ENCODE results near the gene VAV1.

GRCh38 chr19:6734096-6734696 is 38.3 kb upstream of the VAV1 start:
- TF ChIP-seq, protein P1, sequence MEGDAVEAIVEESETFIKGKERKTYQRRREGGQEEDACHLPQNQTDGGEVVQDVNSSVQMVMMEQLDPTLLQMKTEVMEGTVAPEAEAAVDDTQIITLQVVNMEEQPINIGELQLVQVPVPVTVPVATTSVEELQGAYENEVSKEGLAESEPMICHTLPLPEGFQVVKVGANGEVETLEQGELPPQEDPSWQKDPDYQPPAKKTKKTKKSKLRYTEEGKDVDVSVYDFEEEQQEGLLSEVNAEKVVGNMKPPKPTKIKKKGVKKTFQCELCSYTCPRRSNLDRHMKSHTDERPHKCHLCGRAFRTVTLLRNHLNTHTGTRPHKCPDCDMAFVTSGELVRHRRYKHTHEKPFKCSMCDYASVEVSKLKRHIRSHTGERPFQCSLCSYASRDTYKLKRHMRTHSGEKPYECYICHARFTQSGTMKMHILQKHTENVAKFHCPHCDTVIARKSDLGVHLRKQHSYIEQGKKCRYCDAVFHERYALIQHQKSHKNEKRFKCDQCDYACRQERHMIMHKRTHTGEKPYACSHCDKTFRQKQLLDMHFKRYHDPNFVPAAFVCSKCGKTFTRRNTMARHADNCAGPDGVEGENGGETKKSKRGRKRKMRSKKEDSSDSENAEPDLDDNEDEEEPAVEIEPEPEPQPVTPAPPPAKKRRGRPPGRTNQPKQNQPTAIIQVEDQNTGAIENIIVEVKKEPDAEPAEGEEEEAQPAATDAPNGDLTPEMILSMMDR (IDR thresholded peaks at IDR 0.05): no peak
- no peak for TF ChIP-seq POLR2A (IDR thresholded peaks at IDR 0.05)
